Glomerular visceral epithelial cell (primary cell): ENCODE data around the gene FAM210A.

Experiments
- DNase-seq: peaks from one replicate; pipeline ENCODE4 v3.0.0-alpha.2; 2016; ENCODE audit errors: extremely low spot score

The FAM210A gene

DNA sequence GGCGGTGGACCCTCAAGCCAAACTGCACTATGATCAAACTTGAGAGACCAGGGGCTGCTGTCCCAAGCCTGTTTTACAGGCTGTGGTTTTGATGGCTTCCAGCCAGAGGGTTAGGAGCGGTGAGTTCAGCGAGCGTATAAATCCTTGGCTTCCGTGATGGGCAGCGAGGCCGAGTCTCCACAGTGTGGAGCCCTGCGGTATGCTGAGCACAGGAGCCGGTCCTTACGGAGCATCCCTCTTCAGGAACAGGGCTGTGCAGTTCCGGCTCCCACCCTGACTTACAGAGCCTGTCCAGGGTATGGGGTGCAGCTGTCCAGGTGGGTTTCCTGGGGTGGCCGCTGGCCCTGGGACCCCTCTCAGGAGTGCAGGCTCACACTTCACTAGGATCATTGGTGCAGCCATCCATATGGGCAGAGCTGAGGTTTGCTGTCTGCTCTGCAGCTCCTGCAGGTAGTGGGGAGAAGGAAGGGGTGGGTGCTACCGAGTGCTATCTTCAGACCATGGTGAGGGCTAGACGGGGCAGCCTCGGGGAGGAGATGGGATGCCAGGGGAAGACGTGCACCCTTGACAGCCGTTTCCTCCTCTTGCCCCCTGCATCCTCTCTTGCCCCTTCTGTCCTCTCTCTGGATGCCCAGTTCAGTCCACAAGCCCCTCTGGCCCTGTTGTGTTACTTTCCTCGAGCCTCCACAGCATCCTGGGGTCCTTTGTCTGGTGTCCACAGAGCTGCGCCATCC is 104.3 kb downstream of the FAM210A start:
- DNase-seq: no peak

GRCh38 chr18:13621446-13621849 is 104.9 kb downstream of the FAM210A start:
- DNase-seq: no peak

- no peak for DNase-seq
These were observed 105.4 kb downstream of the FAM210A start for GRCh38 chr18:13620818-13621445.

- no peak for DNase-seq
These were observed 106.1 kb downstream of the FAM210A start for GRCh38 chr18:13620206-13620672.

GRCh38 chr18:13619505-13620205 is 106.7 kb downstream of the FAM210A start:
- DNase-seq: no peak

- no peak for DNase-seq
These were observed 107.5 kb downstream of the FAM210A start for GRCh38 chr18:13618760-13619438.

- no peak for DNase-seq
These were observed 108.4 kb downstream of the FAM210A start for GRCh38 chr18:13617826-13618515.

DNA sequence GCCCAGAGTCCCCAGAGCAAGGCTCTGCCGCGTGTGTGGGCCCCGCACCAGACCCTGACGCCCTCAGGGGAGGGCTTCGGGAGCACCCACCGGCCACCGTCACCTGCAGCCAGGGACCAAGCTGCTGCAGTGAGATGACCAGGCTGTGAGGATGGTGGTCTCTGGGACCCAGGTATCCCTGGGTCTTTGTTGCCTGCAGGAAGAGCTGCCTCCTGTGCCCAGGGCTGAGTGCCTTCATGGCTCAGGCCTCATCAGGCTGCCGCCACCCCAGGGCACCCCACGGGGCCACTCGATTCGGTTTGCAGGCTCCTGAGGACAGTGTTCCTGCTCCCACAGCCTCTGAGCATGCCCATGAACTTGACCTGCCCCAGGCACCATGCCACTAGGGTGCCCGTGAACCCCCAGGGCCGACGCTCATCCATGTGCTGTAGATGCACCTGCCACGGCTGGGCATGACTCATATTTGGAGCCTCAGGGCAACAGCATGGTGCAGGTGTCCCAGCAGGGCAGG is 109.8 kb downstream of the FAM210A start:
- no peak for DNase-seq

GRCh38 chr18:13616041-13616440 is 110.3 kb downstream of the FAM210A start:
- no peak for DNase-seq

- DNase-seq: no peak
These were observed 110.9 kb downstream of the FAM210A start for GRCh38 chr18:13615432-13615861.

GRCh38 chr18:13614641-13615288 is 111.6 kb downstream of the FAM210A start:
- no peak for DNase-seq

- no peak for DNase-seq
These were observed 112.5 kb downstream of the FAM210A start for GRCh38 chr18:13613591-13614501.
